ENCODE data around the gene MAPKAP1. TPM values are rescaled to one million over a fixed set of nuclear protein-coding genes. Genes with fewer than 3 reads are reported as not detected.

MAPKAP1 gene
- total and polyA plus RNA-seq, 2 experiments from 2014 or later = 68.4 to 98.5 TPM

DNA sequence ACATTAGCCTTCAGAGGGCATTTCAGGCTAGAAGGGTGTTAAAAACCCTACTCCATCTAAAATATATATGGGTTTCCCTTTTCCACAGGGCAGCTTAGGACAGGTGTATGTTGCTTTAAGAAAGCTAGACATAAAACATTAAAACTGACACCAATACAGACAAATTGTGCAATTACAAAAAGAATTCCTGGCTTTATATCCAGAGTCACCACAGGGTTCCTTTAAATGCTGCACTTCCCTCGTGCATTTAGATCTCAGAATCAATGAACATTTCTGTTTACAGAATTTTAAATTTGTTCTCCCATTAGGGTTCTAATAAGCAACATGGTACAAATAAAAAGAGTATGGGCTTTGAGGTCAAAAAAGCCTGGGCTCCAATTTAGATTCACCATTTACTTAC, 170.2 kb downstream of the MAPKAP1 start (continued):
- TF ChIP-seq, protein P1, sequence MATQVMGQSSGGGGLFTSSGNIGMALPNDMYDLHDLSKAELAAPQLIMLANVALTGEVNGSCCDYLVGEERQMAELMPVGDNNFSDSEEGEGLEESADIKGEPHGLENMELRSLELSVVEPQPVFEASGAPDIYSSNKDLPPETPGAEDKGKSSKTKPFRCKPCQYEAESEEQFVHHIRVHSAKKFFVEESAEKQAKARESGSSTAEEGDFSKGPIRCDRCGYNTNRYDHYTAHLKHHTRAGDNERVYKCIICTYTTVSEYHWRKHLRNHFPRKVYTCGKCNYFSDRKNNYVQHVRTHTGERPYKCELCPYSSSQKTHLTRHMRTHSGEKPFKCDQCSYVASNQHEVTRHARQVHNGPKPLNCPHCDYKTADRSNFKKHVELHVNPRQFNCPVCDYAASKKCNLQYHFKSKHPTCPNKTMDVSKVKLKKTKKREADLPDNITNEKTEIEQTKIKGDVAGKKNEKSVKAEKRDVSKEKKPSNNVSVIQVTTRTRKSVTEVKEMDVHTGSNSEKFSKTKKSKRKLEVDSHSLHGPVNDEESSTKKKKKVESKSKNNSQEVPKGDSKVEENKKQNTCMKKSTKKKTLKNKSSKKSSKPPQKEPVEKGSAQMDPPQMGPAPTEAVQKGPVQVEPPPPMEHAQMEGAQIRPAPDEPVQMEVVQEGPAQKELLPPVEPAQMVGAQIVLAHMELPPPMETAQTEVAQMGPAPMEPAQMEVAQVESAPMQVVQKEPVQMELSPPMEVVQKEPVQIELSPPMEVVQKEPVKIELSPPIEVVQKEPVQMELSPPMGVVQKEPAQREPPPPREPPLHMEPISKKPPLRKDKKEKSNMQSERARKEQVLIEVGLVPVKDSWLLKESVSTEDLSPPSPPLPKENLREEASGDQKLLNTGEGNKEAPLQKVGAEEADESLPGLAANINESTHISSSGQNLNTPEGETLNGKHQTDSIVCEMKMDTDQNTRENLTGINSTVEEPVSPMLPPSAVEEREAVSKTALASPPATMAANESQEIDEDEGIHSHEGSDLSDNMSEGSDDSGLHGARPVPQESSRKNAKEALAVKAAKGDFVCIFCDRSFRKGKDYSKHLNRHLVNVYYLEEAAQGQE (IDR thresholded peaks at IDR 0.05; ENCODE audit: unreplicated experiment) = no peak
- TF ChIP-seq, protein P2, sequence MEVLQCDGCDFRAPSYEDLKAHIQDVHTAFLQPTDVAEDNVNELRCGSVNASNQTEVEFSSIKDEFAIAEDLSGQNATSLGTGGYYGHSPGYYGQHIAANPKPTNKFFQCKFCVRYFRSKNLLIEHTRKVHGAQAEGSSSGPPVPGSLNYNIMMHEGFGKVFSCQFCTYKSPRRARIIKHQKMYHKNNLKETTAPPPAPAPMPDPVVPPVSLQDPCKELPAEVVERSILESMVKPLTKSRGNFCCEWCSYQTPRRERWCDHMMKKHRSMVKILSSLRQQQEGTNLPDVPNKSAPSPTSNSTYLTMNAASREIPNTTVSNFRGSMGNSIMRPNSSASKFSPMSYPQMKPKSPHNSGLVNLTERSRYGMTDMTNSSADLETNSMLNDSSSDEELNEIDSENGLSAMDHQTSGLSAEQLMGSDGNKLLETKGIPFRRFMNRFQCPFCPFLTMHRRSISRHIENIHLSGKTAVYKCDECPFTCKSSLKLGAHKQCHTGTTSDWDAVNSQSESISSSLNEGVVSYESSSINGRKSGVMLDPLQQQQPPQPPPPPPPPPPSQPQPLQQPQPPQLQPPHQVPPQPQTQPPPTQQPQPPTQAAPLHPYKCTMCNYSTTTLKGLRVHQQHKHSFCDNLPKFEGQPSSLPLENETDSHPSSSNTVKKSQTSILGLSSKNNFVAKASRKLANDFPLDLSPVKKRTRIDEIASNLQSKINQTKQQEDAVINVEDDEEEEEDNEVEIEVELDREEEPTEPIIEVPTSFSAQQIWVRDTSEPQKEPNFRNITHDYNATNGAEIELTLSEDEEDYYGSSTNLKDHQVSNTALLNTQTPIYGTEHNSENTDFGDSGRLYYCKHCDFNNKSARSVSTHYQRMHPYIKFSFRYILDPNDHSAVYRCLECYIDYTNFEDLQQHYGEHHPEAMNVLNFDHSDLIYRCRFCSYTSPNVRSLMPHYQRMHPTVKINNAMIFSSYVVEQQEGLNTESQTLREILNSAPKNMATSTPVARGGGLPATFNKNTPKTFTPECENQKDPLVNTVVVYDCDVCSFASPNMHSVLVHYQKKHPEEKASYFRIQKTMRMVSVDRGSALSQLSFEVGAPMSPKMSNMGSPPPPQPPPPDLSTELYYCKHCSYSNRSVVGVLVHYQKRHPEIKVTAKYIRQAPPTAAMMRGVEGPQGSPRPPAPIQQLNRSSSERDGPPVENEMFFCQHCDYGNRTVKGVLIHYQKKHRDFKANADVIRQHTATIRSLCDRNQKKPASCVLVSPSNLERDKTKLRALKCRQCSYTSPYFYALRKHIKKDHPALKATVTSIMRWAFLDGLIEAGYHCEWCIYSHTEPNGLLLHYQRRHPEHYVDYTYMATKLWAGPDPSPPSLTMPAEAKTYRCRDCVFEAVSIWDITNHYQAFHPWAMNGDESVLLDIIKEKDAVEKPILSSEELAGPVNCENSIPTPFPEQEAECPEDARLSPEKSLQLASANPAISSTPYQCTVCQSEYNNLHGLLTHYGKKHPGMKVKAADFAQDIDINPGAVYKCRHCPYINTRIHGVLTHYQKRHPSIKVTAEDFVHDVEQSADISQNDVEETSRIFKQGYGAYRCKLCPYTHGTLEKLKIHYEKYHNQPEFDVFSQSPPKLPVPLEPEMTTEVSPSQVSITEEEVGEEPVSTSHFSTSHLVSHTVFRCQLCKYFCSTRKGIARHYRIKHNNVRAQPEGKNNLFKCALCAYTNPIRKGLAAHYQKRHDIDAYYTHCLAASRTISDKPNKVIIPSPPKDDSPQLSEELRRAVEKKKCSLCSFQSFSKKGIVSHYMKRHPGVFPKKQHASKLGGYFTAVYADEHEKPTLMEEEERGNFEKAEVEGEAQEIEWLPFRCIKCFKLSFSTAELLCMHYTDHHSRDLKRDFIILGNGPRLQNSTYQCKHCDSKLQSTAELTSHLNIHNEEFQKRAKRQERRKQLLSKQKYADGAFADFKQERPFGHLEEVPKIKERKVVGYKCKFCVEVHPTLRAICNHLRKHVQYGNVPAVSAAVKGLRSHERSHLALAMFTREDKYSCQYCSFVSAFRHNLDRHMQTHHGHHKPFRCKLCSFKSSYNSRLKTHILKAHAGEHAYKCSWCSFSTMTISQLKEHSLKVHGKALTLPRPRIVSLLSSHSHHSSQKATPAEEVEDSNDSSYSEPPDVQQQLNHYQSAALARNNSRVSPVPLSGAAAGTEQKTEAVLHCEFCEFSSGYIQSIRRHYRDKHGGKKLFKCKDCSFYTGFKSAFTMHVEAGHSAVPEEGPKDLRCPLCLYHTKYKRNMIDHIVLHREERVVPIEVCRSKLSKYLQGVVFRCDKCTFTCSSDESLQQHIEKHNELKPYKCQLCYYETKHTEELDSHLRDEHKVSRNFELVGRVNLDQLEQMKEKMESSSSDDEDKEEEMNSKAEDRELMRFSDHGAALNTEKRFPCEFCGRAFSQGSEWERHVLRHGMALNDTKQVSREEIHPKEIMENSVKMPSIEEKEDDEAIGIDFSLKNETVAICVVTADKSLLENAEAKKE (CRISPR knock-in tag; IDR thresholded peaks at IDR 0.05) = no peak

DNA sequence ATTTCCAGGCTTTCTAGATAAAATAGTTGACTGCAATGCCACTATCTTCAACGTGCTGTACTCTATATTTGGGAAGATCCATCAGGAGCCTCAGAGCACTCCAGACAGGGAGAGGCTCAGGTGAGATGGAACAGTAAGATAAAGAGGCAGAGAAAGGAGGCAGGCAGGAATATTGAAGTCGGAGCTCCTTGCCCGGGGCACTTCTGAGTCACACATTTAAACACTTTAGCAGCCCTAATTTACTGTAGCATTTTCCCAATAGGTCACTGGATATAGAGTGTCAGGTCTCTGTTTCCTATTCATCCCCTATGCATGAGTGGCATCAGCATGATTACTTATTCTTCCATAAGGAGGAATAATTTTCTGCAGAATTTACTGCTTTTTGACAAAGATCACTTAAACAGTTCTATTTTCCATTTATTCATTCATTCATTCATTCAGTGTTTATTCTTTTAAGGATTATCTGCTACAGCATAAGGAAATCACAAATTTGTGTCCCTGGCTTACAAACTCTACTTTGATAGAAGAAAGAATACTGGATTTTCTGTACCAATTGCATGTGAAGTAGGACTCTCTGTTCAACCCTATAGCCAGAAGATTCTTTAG, 170.7 kb downstream of the MAPKAP1 start:
- no peak overlapping the region for H3K4me3 ChIP-seq
- peaks cover 7% of the 10 kb centered on the region; the same call in 1 of the 2 replicates for H3K4me1 ChIP-seq (ENCODE audit: insufficient read depth)
- no peaks in the 10 kb centered on the region for H3K36me3 ChIP-seq (ENCODE audit: insufficient read depth)
- ATAC-seq (no peak), DNase-seq (ENCODE audit: low spot score) (no peak)
- no peaks in the 10 kb centered on the region for H3F3A ChIP-seq (replicated peaks; ENCODE audit: low read depth)
- H3K4me2 ChIP-seq = no peak overlapping the region
- H3K36me3 Mint-ChIP-seq (ENCODE audit: low read depth) = no peaks in the 10 kb centered on the region
- no peak overlapping the region for H3K27ac Mint-ChIP-seq
- no peaks in the 10 kb centered on the region for H3K9me2 ChIP-seq (ENCODE audit: insufficient read depth)
- H3K9me3 Mint-ChIP-seq = no peaks in the 10 kb centered on the region
- H4K20me1 ChIP-seq (replicated peaks; ENCODE audit: insufficient read depth) = no peaks in the 10 kb centered on the region
- H3K27ac ChIP-seq (ENCODE audit: low read depth) = no peak overlapping the region
- no peak overlapping the region for H2AFZ ChIP-seq
- no peaks in the 10 kb centered on the region for H3K27me3 ChIP-seq (ENCODE audit: insufficient read depth)
- no peaks in the 10 kb centered on the region for H3K27me3 Mint-ChIP-seq (ENCODE audit: insufficient read depth, low read depth, poor library complexity)
- no peak overlapping the region for H3K4me3 Mint-ChIP-seq
- no peaks in the 10 kb centered on the region for H3K79me2 ChIP-seq (replicated peaks; ENCODE audit: insufficient read depth)
- peaks cover 9% of the 10 kb centered on the region for H3K4me1 Mint-ChIP-seq
- TF ChIP-seq ZNF114 (CRISPR knock-in tag; IDR thresholded peaks at IDR 0.05) (no peak), JUNB (IDR thresholded peaks at IDR 0.05; ENCODE audit: unreplicated experiment) (no peak), ZNF331 (CRISPR knock-in tag; IDR thresholded peaks at IDR 0.05; ENCODE audit: low read depth) (no peak)
- TF ChIP-seq, protein P2 (CRISPR knock-in tag; IDR thresholded peaks at IDR 0.05) = no peak

Data from GM23338 (cell line).